OCI-LY3 (cell line): ENCODE data around the gene MYRF.

ENCODE experiments used
- H2AFZ ChIP-seq: fragments of 200-600, 300-600 bp; shearing (Covaris generic); 2 replicates; pipeline ENCODE4 v1.6.0; 2014; ENCODE audit warnings: antibody characterized with exemption, low read depth, low read length
- H3K27ac ChIP-seq: fragments of 200-600, 300-600 bp; sonication (generic); 2 replicates; pipeline ENCODE4 v1.5.1; 2014; ENCODE audit warnings: mild to moderate bottlenecking, low read length, moderate library complexity, mixed read lengths
- H3K27me3 ChIP-seq: fragments of 200-600, 300-600 bp; sonication (generic); 2 replicates; pipeline ENCODE4 v1.6.1; 2014; ENCODE audit warnings: low read depth, low read length, mixed read lengths
- H3K36me3 ChIP-seq: fragments of 200-600, 300-600 bp; sonication (generic); replicated peaks from 2 replicates; pipeline ENCODE3; 2014; ENCODE audit warnings: low read depth, low read length, mixed read lengths
- H3K4me1 ChIP-seq: fragments of 300-600, 200-600 bp; sonication (generic); 2 replicates; pipeline ENCODE4 v1.6.1; 2014; ENCODE audit warnings: low read length, mixed read lengths
- H3K4me2 ChIP-seq: fragments of 200-600, 300-600 bp; sonication (generic); 2 replicates; pipeline ENCODE4 v1.6.1; 2014; ENCODE audit warnings: low read length, mixed read lengths
- H3K4me3 ChIP-seq: fragments of 300-600, 200-600 bp; sonication (generic); 2 replicates; pipeline ENCODE4 v1.5.1; 2014; ENCODE audit warnings: antibody characterized with exemption, mild to moderate bottlenecking, low read length, moderate library complexity
- H3K79me2 ChIP-seq: fragments of 300-600, 200-600 bp; shearing (Covaris generic); 2 replicates; pipeline ENCODE4 v1.6.1; 2014; ENCODE audit warnings: mild to moderate bottlenecking, low read length, mixed read lengths
- H3K9ac ChIP-seq: fragments of 300-600, 200-600 bp; shearing (Covaris generic); 2 replicates; pipeline ENCODE4 v1.6.0; 2014; ENCODE audit warnings: mild to moderate bottlenecking, low read length, moderate library complexity
- H3K9me3 ChIP-seq: fragments of 200-600, 300-600 bp; shearing (Covaris generic); 2 replicates; pipeline ENCODE4 v1.6.1; 2014; ENCODE audit warnings: low read length, mixed read lengths; ENCODE audit not compliant: insufficient read depth
- H4K20me1 ChIP-seq: fragments of 200-600, 300-600 bp; sonication (generic); 2 replicates; pipeline ENCODE4 v1.6.1; 2016; ENCODE audit warnings: low read length, mixed read lengths; ENCODE audit not compliant: insufficient read depth
- EZH2phosphoT487 ChIP-seq: fragments of 200-600 bp; shearing (Covaris generic); IDR thresholded peaks from 2 replicates; pipeline ENCODE4 v1.6.1; 2018; ENCODE audit warnings: antibody characterized with exemption, mixed run types, low read depth
- TF ChIP-seq, protein P1 (sequence below): fragments of 200-600, 300-600 bp; sonication (generic); IDR thresholded peaks from 2 replicates; pipeline ENCODE4 v1.5.1; 2014; ENCODE audit warnings: antibody characterized with exemption, low read length, low read depth

The MYRF gene

GRCh38 chr11:61743486-61744095 is 8.8 kb upstream of the MYRF start:
- Histone ChIP-seq H3K36me3 (no peaks in the 10 kb centered on the region), H3K79me2 (no peaks in the 10 kb centered on the region), H4K20me1 (no peaks in the 10 kb centered on the region), H3K9ac (no peak overlapping the region), H3K4me2 (no peak overlapping the region), H3K27ac (no peak overlapping the region), H3K4me3 (no peak overlapping the region), H3K27me3 (no peaks in the 10 kb centered on the region), H3K9me3 (no peaks in the 10 kb centered on the region), H3K4me1 (no peaks in the 10 kb centered on the region), H2AFZ (no peak overlapping the region)
- no peak for TF ChIP-seq EZH2phosphoT487
- TF ChIP-seq, protein P1, sequence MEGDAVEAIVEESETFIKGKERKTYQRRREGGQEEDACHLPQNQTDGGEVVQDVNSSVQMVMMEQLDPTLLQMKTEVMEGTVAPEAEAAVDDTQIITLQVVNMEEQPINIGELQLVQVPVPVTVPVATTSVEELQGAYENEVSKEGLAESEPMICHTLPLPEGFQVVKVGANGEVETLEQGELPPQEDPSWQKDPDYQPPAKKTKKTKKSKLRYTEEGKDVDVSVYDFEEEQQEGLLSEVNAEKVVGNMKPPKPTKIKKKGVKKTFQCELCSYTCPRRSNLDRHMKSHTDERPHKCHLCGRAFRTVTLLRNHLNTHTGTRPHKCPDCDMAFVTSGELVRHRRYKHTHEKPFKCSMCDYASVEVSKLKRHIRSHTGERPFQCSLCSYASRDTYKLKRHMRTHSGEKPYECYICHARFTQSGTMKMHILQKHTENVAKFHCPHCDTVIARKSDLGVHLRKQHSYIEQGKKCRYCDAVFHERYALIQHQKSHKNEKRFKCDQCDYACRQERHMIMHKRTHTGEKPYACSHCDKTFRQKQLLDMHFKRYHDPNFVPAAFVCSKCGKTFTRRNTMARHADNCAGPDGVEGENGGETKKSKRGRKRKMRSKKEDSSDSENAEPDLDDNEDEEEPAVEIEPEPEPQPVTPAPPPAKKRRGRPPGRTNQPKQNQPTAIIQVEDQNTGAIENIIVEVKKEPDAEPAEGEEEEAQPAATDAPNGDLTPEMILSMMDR, result no peak

DNA sequence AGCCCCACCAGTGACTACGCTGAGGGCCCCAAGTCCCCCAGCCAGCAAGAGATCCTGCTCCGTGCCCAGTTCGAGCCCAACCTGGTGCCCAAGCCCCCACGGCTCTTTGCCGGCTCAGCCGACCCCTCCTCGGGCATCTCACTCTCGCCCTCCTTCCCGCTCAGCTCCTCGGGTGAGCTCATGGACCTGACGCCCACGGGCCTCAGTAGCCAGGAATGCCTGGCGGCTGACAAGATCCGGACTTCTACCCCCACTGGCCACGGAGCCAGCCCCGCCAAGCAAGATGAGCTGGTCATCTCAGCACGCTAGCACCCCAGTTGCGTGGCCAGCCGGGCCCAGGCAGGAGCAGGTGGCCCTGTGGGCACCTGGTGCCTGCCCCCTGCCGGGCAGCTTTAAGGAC is 8.3 kb upstream of the MYRF start:
- Histone ChIP-seq H3K79me2 (no peaks in the 10 kb centered on the region), H3K4me3 (no peak overlapping the region), H3K9me3 (no peaks in the 10 kb centered on the region), H3K4me1 (no peaks in the 10 kb centered on the region), H3K9ac (no peak overlapping the region), H3K4me2 (no peak overlapping the region), H3K27ac (no peak overlapping the region), H3K27me3 (no peaks in the 10 kb centered on the region), H2AFZ (no peak overlapping the region), H4K20me1 (no peaks in the 10 kb centered on the region), H3K36me3 (no peaks in the 10 kb centered on the region)
- no peak for TF ChIP-seq EZH2phosphoT487
- TF ChIP-seq, protein P1, result no peak

DNA sequence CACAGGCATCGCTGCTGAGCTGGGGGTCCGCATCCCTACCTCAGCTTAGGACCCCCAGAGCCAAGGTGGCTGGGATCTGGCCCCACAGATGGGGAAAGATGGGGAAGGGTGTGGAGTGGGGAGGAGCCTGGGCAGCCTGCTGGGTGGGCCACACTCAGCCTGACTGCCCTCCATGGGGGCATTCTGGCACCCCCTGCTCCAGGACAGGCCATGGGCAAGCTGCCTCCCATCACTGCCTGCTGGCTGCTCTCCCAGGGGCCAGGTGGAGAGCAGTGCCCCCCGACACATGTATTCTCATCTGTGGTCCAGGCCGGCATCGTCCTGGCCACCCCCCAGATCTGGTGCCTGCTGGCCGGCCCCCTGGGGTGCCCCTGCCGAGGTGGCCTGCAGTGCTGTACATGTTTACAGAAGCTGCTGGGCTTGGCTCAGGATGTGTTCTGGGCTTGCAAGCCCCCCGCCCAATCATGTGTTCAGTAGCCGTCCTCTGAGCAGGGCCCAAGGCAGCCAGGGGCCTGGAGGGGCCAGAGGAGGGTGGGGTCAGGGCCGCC is 7.8 kb upstream of the MYRF start:
- Histone ChIP-seq H4K20me1 (no peaks in the 10 kb centered on the region), H3K4me2 (no peak overlapping the region), H3K9me3 (no peaks in the 10 kb centered on the region), H3K9ac (no peak overlapping the region), H3K36me3 (no peaks in the 10 kb centered on the region), H3K27me3 (no peaks in the 10 kb centered on the region), H3K27ac (no peak overlapping the region), H3K4me1 (no peaks in the 10 kb centered on the region), H3K79me2 (no peaks in the 10 kb centered on the region), H2AFZ (no peak overlapping the region), H3K4me3 (no peak overlapping the region)
- TF ChIP-seq, protein P1, result no peak
- no peak for TF ChIP-seq EZH2phosphoT487

DNA sequence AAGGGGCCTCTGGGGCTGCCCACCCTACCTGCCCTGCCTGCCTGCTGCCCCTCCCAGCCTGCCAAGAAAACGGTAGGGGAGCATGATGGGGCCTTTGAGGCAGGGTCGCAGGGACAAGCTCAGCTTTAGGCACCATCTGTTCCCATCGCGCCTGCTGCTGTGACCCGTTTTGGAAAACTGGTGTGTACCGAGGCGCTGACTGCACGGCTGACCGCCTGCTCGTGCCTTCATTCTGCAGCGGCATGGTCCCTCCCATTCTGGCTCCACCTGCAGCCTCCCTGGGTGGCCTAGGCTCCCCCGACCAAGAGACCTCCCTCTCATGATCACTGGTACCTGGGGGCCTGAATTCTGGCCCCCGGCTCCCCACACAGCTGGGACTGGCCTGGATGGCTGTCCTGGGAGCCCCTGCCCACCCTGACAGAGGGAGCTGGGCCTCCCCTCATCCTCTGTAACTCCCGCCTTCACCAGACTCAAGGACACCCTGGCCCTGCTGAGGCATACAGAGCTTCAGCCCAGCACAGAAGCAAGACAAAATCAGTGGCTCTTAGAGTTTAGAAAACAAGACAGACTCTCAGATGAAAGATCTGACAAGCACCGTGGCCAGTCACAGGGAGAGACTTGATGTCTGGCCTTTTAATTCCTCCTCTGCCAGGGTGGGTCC is 6.5 kb upstream of the MYRF start:
- H3K9ac ChIP-seq, result no peak overlapping the region
- H3K79me2 ChIP-seq, result no peaks in the 10 kb centered on the region
- H4K20me1 ChIP-seq, result no peaks in the 10 kb centered on the region
- no peaks in the 10 kb centered on the region for H3K36me3 ChIP-seq
- no peaks in the 10 kb centered on the region; the same call in 1 of the 2 replicates for H3K27me3 ChIP-seq
- H3K4me1 ChIP-seq, result no peaks in the 10 kb centered on the region
- no peak overlapping the region for H3K4me2 ChIP-seq
- H3K4me3 ChIP-seq, result no peak overlapping the region
- TF ChIP-seq, protein P1, result no peak
- TF ChIP-seq EZH2phosphoT487, result no peak
- H3K27ac ChIP-seq, result no peak overlapping the region
- H2AFZ ChIP-seq, result no peak overlapping the region
- H3K9me3 ChIP-seq, result no peaks in the 10 kb centered on the region
